CD4-positive, alpha-beta T cell treated with Interleukin-2 at 100 ng/mL for 4 hours (primary cell): ENCODE results near the gene CBARP.

Experiments
- DNase-seq: peaks from one replicate; pipeline ENCODE4 v3.0.0-alpha.2; 2020; ENCODE audit warnings: low spot score

Gene CBARP, protein sequence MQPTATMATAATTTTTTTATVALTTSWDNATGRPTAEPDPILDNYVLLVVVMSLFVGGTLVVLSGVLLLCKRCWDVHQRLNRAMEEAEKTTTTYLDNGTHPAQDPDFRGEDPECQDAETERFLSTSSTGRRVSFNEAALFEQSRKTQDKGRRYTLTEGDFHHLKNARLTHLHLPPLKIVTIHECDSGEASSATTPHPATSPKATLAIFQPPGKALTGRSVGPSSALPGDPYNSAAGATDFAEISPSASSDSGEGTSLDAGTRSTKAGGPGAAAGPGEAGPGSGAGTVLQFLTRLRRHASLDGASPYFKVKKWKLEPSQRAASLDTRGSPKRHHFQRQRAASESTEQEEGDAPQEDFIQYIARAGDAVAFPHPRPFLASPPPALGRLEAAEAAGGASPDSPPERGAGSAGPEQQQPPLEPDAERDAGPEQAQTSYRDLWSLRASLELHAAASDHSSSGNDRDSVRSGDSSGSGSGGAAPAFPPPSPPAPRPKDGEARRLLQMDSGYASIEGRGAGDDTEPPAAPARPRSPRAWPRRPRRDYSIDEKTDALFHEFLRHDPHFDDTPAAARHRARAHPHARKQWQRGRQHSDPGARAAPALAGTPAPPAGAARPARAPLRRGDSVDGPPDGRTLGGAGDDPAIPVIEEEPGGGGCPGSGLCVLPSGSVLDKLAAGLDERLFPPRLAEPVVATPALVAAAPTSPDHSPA

GRCh38 chr19:1237754-1238368, at the start of gene CBARP:
TSS of gene CBARP (minus strand) at chr19:1238005. CDS start at chr19:1236100, 1,905 bp downstream.
- no peak for DNase-seq

DNA sequence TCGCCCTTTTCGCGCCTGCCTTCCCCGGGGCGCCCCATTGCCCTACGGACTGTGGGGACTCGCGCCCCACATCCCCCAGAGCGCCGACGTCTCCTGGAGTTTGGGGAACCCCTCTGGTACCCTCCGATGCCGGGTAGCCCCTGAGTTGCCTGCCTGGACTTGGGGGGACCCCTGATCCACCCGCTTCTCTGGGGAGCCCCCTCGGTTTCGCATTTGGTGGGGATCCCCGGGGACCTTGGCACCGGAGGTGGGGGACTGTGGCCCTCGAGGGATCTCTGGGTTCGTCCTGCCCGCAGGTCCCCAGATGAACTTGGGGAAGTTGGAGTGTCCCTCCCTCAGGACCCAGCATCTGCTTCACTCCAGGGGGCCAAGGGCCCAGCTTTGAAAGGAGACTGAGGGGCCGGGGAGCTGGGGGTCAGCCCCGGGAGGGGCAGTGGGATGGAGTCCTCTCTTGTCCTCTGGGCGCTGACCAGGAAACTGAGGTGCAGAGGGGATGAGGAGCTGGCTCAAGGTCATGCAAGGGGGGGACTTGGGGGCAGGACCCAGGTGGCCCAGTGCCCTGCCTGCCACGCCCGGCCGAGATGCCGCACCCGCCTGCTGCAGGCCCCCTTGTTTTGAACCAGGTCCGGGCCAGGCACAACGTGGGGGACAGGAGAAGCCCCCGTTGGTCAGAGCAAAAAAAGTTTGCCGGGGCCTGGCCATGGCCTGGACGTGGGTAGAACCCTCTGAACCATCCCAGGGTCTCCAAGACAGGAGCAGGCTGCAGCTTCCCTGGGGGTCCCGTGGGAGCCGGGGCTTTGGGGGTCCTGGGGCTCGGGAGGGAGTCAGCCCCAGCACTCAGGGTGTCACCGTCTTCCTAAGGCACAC, 48.9 kb upstream of the CBARP start:
- no peak for DNase-seq

DNA sequence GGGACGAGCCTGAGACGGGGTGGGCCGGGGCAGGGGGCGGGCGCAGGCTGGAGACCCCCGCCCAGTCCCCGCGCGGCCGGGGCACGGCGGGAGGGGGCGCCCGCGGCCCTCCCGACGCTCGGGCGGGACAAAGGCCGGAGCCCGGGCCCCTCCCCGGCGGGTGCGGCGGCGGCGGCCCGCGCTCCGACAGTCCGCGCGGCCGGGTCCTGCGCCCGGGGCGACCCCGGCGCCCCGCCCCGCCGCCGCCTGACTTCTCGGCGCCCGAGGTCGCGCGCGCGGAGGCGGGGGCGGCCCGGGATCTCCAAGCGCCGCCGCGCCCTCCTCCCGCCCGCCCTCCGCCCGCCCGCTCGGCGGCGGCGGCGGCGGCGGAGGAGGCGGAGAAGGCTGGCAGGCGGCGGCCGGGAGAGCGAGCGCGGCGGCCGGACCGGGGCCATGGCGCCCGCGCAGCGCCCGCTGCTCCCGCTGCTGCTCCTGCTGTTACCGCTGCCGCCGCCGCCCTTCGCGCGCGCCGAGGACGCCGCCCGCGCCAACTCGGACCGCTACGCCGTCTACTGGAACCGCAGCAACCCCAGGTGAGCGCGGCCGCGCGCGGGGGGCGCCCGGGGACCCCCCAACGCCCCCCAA, 48.0 kb upstream of the CBARP start, which contains the start of gene EFNA2:
EFNA2 (plus strand) TSS at position 137 of the 624 bp plus-strand sequence; CDS start at position 433, 296 bp downstream.
- no peak for DNase-seq

DNA sequence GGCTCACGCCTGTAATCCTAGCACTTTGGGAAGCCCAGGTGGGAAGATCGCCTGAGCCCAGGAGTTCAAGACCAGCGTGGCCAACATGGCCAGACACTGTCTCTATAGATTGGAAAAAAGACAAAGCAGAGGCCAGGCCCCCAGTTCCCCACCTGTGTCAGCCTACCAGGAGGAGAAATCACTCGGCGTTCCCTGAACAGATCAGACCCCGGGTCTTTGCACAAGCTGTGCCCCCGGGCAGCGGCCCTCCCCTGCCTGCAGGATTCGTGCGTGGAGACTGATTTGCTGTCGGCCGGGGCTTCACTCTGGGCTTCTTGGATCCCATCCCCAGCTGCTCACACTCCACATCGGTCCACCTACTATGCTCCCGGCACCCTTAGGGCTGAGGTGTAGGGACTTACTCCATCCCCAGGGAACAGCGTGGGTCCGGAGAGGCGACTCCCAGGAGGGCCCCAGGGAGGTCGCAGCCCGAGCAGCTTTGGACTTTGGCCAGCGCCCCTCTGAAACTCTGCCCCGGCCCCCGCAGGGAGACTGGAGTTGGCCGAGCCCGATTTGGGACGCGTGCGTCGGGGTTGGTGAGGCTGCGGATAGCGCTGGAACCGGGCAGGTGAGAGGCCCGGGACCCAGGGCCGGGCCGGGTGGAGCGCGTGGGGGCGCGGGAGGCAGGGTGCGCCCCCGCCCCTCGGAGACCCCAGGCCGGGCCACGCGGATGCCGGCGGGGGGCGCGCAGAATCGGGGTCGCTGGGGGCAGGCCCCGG, 47.4 kb upstream of the CBARP start:
- DNase-seq: no peak

DNA sequence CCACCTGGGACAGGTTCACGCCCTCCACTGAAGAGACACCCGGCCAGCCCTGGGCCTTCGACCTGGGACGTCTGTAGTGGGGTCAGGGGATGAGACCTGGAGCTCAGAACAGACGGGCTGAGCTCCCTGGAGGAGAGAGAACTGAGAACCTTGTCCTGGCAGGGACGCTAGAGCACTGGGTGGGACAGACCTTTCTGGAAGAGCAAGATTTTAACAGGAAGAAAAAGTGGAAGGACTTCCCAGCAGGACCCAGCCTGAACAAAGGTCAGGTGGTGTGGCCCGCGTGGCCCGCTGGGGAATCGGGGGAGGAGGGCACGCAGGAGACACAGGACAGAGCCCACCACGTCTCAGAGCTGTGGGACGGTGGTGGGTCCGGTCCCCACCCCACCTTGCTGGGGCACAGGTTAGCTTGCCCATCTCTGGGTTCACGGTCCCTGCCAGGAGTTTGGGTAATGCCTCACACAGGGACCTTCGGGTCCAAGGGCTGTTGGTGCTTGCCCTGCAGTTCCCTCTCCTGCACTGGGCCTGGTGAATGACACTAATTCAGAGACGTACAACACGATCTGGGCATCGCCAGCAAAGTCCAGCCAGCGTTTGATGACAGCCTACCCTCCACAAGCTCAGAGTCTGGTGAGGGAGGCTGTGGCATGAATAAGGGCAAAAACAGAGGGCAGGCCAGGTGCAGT, 46.6 kb upstream of the CBARP start:
- no peak for DNase-seq

DNA sequence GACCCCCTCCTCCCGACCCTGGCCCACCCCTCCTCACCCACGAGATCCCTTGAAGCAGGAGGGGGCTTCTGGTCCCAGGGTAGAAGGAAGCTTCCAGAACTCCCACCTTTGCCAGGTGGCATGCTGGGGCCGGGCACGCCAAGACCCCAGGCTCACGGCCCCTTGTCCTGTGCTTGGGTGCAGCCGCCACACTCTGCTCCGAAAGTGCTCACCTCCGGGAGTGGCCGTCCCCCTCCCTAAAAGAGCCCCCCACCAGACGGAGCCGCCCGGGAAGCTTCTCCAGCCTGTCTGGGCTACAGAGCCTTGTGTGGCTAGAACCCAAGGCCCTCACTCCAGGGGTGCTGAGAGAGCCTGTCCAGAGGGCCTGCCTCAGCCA, 46.1 kb upstream of the CBARP start:
- no peak for DNase-seq

GRCh38 chr19:1283207-1283916, 45.6 kb upstream of the CBARP start:
- DNase-seq: no peak

DNA sequence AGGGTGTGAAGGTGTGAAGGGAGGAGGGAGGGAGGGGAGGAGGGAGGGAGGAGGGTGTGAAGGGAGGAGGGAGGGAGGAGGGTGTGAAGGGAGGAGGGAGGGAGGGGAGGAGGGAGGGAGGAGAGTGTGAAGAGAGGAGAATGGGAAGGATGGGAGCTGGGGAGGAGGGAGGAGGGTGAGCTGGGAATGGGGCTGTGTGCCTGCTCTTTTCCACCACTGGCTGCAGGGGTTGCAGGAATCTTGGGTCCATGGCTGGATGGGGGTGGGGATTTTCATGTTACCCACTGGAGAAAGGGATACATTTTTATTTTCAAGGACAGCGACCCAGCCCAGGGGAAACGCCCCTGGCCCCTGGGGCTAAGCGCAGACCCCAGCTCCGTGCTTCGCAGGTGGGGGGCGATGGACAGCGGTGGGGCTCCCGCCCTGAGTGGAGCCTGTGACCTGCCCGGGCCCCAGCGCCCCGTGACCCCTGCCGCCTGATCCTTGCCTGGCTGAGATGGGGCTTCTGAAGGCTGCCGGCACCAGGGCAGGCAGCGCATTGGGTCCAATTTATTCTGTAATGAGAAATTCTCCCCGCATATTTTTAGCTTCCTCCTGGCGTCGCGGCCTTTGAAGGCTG, 44.9 kb upstream of the CBARP start:
- DNase-seq: no peak

- DNase-seq: no peak
These were observed 43.9 kb upstream of the CBARP start for GRCh38 chr19:1281569-1282287.

DNA sequence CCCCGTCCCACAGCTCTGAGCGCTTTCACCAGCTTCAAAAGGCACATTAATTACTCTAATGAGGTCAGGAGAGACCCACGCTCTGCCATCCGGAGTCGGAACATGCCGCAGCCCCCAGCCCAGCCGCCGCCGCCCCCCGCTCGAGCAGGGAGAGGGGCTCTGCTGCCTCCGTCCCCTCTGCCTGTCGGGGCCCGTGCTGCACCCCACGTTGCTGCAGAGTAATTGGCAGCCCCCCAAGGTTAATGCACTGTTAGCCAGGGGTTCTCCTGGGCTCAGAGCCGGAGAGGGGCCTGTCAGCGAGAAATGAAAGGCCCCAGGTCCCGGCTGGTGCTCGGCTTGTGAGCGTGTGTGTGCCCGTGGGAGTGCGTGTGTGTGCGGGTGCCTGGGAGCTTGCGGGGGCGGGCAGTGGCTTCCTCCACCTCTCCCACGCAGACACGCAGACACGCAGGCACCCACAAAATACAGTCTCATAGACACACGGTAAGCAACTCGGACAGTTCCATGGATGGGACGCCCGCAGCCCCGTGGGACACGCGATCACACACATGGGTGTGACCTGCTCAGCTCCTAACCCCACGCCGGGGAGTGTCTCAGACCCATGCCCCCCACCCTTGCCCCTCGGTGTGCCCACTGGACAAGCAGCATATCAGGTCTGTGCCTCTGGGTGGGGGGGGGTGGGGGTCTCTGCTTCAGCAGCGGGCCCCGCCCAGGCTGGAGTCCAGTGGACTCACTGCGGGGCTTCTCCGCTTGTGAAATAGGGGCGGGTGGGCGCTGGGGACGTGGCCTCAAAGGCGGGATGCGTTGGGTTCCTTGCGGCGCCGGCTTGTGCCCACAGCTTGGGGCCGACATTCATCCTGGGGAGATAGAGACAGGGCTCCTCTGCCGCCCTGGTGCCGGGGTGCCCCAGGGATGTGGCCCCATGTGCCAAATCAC, 43.1 kb upstream of the CBARP start:
- no peak for DNase-seq

- DNase-seq: peak; percentile 80
These were observed 42.1 kb upstream of the CBARP start for GRCh38 chr19:1279782-1280341.

- DNase-seq: no peak
These were observed 41.2 kb upstream of the CBARP start for GRCh38 chr19:1278713-1279660.

DNA sequence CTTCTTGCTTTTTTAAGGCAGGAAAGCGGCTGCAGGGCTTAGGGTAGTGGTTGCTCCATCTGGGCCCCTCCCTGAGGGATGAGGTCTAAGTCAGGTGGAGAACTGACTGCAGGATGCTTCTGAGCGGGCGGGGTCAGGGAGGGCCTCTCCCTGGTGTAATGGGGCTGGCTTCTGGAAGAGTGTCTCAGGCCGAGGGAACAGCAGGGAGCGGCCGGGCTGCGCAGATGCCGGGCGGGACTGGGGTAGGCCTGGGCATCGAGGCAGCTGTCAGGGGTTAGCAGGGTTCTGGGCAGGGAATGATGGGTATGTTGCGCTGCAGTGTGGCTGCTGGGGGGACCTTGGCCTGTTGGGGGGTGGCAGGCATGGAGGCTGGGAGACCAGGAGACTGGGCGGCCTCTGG, 40.3 kb upstream of the CBARP start:
- no peak for DNase-seq

DNA sequence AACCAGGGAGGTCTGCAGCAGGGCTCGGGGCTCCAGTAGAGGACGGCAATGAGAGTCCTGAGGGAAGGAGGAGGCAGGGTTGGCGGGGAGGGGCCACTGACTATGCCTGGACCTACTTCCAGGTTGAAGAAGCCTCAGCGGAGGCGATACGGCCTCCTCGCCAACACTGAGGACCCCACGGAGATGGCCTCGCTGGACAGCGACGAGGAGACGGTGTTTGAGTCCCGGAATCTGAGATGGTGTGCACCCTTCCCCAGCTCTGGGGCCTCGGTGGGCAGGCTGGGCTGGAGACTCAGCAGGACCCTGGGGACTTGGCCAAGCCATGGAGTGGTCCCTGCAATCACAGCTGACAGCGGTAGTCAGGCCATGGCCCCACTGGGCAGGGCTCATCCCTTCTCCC, 39.3 kb upstream of the CBARP start:
- no peak for DNase-seq

GRCh38 chr19:1276628-1277022, 38.8 kb upstream of the CBARP start:
- DNase-seq: peak; percentile 27
